IMR-90 (cell line): ENCODE measurements around the gene ULK2. TPM values are rescaled to one million over a fixed set of nuclear protein-coding genes. Genes with fewer than 3 reads are reported as not detected.

Experiments
- ATAC-seq: fragments of 200-7000 bp; cut with Tn5 transposase; 2 replicates; pipeline ENCODE4 v1.9.1; 2020; ENCODE audit warnings: low read depth, mild to moderate bottlenecking, moderate library complexity
- BruUV-seq: library from RNA; stranded (reverse); fragments of 400-500 nt; replicated peaks from 2 replicates; lab custom pipeline; 2021; lab: Mats Ljungman, UMichigan
- CTCF ChIA-PET: fragments of 300-600 bp; formaldehyde crosslinking; extraction: SDS; loops from one replicate; lab custom pipeline; 2021; ENCODE audit warnings: antibody characterized with exemption; lab: Yijun Ruan, JAX
- POLR2A ChIA-PET: fragments of 300-600 bp; sonication (Branson Sonifier 250); formaldehyde crosslinking; loops from one replicate; lab custom pipeline; 2022; ENCODE audit warnings: antibody characterized with exemption; ENCODE audit not compliant: unreplicated experiment; lab: Charles Lee
- DNase-seq: peaks from one replicate; pipeline ENCODE4 v3.0.0; 2013
- H2AFZ ChIP-seq: replicated peaks from 2 replicates; pipeline ENCODE3; 2013; ENCODE audit warnings: low read length, mild to moderate bottlenecking; ENCODE audit not compliant: poor library complexity
- H2AK5ac ChIP-seq: 2 replicates; pipeline ENCODE4 v1.6.1; 2013; ENCODE audit warnings: low read depth, low read length, inconsistent platforms
- H2AK9ac ChIP-seq: replicated peaks from 2 replicates; pipeline ENCODE3; 2013; ENCODE audit warnings: mild to moderate bottlenecking, low read depth, low read length, moderate library complexity; ENCODE audit not compliant: poor library complexity
- H2BK120ac ChIP-seq: 2 replicates; pipeline ENCODE4 v1.6.1; 2013; ENCODE audit warnings: low read depth, low read length, inconsistent platforms
- H2BK15ac ChIP-seq: 3 replicates; pipeline ENCODE4 v1.6.1; 2013; ENCODE audit warnings: low read depth, low read length, inconsistent platforms
- H2BK20ac ChIP-seq: 2 replicates; pipeline ENCODE4 v1.6.1; 2013; ENCODE audit warnings: low read depth, mild to moderate bottlenecking, inconsistent platforms, low read length, moderate library complexity
- H2BK5ac ChIP-seq: 2 replicates; pipeline ENCODE4 v1.6.1; 2013; ENCODE audit warnings: mild to moderate bottlenecking, low read depth, low read length, inconsistent platforms; ENCODE audit not compliant: poor library complexity, severe bottlenecking
- H3K14ac ChIP-seq: replicated peaks from 2 replicates; pipeline ENCODE4 v1.6.1; 2013; ENCODE audit warnings: low read depth, low read length, inconsistent platforms
- H3K18ac ChIP-seq: 2 replicates; pipeline ENCODE4 v1.6.1; 2013; ENCODE audit warnings: low read depth, low read length, control low read depth
- H3K23ac ChIP-seq: 2 replicates; pipeline ENCODE4 v1.6.1; 2013; ENCODE audit warnings: low read depth, low read length, inconsistent platforms
- H3K27ac ChIP-seq: 2 replicates; pipeline ENCODE4 v1.5.1; 2013; ENCODE audit warnings: mild to moderate bottlenecking, control low read depth, low read length; ENCODE audit not compliant: insufficient read depth
- H3K27me3 ChIP-seq: 2 replicates; pipeline ENCODE4 v1.6.1; 2013; ENCODE audit warnings: low read length; ENCODE audit not compliant: control insufficient read depth, insufficient read depth
- H3K36me3 ChIP-seq: 2 replicates; pipeline ENCODE4 v1.6.1; 2013; ENCODE audit warnings: low read length, mixed read lengths; ENCODE audit not compliant: control insufficient read depth, insufficient read depth
- H3K4ac ChIP-seq: 2 replicates; pipeline ENCODE4 v1.6.1; 2013; ENCODE audit warnings: low read depth, low read length, inconsistent platforms
- H3K4me1 ChIP-seq: 2 replicates; pipeline ENCODE4 v1.6.1; 2013; ENCODE audit warnings: low read length, mixed read lengths; ENCODE audit not compliant: control insufficient read depth, insufficient read depth
- H3K4me2 ChIP-seq: 2 replicates; pipeline ENCODE4 v1.6.1; 2013; ENCODE audit warnings: low read depth, mild to moderate bottlenecking, control low read depth, low read length, moderate library complexity
- H3K4me3 ChIP-seq: 2 replicates; pipeline ENCODE4 v1.5.1; 2013; ENCODE audit warnings: low read depth, mild to moderate bottlenecking, control low read depth, low read length, moderate library complexity; ENCODE audit not compliant: insufficient read depth
- H3K56ac ChIP-seq: 2 replicates; pipeline ENCODE4 v1.6.1; 2013; ENCODE audit warnings: low read length, inconsistent platforms; ENCODE audit not compliant: insufficient read depth; ENCODE audit errors: extremely low read depth
- H3K79me1 ChIP-seq, 2 experiments: 2 replicates each; pipeline ENCODE4 v1.6.1; 2013; ENCODE audit warnings: low read length in 2 of 2, inconsistent platforms in 1 of 2, low read depth in 1 of 2
- H3K9ac ChIP-seq: 2 replicates; pipeline ENCODE4 v1.6.1; 2013; ENCODE audit warnings: low read depth, low read length, control low read depth
- H3K9me1 ChIP-seq: 2 replicates; pipeline ENCODE4 v1.6.1; 2013; ENCODE audit warnings: low read length, inconsistent platforms; ENCODE audit not compliant: insufficient read depth
- H3K9me3 ChIP-seq: 2 replicates; pipeline ENCODE4 v1.6.1; 2013; ENCODE audit warnings: low read length; ENCODE audit not compliant: control insufficient read depth, insufficient read depth
- H4K20me1 ChIP-seq: 2 replicates; pipeline ENCODE4 v1.6.1; 2013; ENCODE audit warnings: low read length, inconsistent platforms; ENCODE audit not compliant: insufficient read depth
- H4K5ac ChIP-seq: 2 replicates; pipeline ENCODE4 v1.6.1; 2013; ENCODE audit warnings: mild to moderate bottlenecking, low read depth, low read length, control low read depth
- H4K8ac ChIP-seq, 2 experiments: 2 replicates each; pipeline ENCODE4 v1.6.1; 2013; ENCODE audit warnings: low read depth in 2 of 2, low read length in 2 of 2, control low read depth in 1 of 2, inconsistent platforms in 1 of 2
- H4K91ac ChIP-seq: 2 replicates; pipeline ENCODE4 v1.6.1; 2013; ENCODE audit warnings: low read depth, low read length, inconsistent platforms; ENCODE audit not compliant: insufficient read depth
- CHD1 ChIP-seq: IDR thresholded peaks from 2 replicates; pipeline ENCODE4 v1.6.1; 2012; ENCODE audit warnings: low read depth, low read length, improper control_type of control experiment
- CTCF ChIP-seq: conservative IDR thresholded peaks from 2 replicates; pipeline ENCODE4 v1.5.1; 2012; ENCODE audit warnings: mild to moderate bottlenecking, low read depth, low read length, improper control_type of control experiment
- MXI1 ChIP-seq: IDR thresholded peaks from 2 replicates; pipeline ENCODE4 v1.6.1; 2012; ENCODE audit warnings: low read depth, mild to moderate bottlenecking, low read length, moderate library complexity, borderline replicate concordance
- RAD21 ChIP-seq: IDR thresholded peaks from 2 replicates; pipeline ENCODE4 v1.6.1; 2012; ENCODE audit warnings: low read length, improper control_type of control experiment
- RCOR1 ChIP-seq: IDR thresholded peaks from 2 replicates; pipeline ENCODE4 v1.6.1; 2012; ENCODE audit warnings: mild to moderate bottlenecking, low read length, improper control_type of control experiment; ENCODE audit not compliant: insufficient replicate concordance
- RFX5 ChIP-seq: IDR thresholded peaks from 2 replicates; pipeline ENCODE4 v1.8.0; 2012; ENCODE audit warnings: low read depth, mild to moderate bottlenecking, low read length, moderate library complexity
- WGBS, 2 experiments: methylation state at CpG; one replicate each; pipeline versions ENCODE4 v1.1.5 to v1.1.7; 2013; ENCODE audit warnings: missing lambda C conversion rate in 2 of 2; ENCODE audit not compliant: insufficient read length in 1 of 2; ENCODE audit errors: extremely low coverage in 2 of 2; 5-methylcytosine and 5-hydroxymethylcytosine counted together
- dilution Hi-C: fragments of 300-500 bp; cut with HindIII; formaldehyde crosslinking; loops from one replicate; pipeline ENCODE4 v1.14.3; 2018; ENCODE audit warnings: low sequenced_read_pairs; ENCODE audit not compliant: unreplicated experiment
- in situ Hi-C: fragments of 300-500 bp; cut with MboI; formaldehyde crosslinking; loops from 3 replicates; pipeline ENCODE4 v1.14.3; 2019; ENCODE audit warnings: low sequenced_read_pairs, inconsistent platforms, mixed read lengths
- intact Hi-C: fragments of 100-400 bp; cut with micrococcal nuclease; formaldehyde crosslinking; loops from 2 replicates; pipeline ENCODE4 v1.10.0; 2022
- polyA plus RNA-seq, 3 experiments: library from polyadenylated mRNA; depleted of rRNA; stranded (reverse); fragments of >200 nt; gene quantifications; 2 replicates each; pipeline ENCODE4 v1.2.3, GENCODE V29; 2012; ENCODE audit warnings: low replicate concordance in 1 of 3
- total RNA-seq: library from RNA; depleted of rRNA; stranded (reverse); fragments of >200 nt; gene quantifications from 2 replicates; pipeline ENCODE4 v1.2.3, GENCODE V29; 2012

The ULK2 gene
- total and polyA plus RNA-seq, 2 of the 4 experiments (the other 2 are of a cell fraction): 8.9 to 10.8 TPM

DNA sequence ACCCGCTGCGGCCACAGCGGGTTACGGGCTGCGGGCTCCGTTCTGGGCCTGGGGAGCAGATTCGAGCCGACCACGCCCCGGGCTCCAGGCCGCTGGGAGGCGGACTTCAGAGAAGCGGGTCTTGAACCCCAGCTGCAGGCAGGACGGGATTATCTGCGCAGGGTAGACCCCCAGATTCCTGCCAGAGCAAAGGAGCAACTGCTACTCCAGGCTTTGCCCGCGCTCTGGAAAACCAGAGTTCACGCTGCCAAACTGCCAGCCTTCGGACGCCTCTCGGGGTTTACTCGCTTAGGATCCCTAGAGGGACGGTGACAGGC is 301 bp upstream of the ULK2 start:
- peak overlapping the region; percentile 73 for H3K4ac ChIP-seq
- H2BK5ac ChIP-seq: peak overlapping the region; percentile 42
- H3K36me3 ChIP-seq: no peaks in the 10 kb centered on the region
- H3K9ac ChIP-seq: peak overlapping the region; percentile 55; the same call in 1 of the 2 replicates
- no peak for ATAC-seq
- H3K23ac ChIP-seq: no peak overlapping the region
- no peaks in the 10 kb centered on the region for H4K20me1 ChIP-seq
- H3K4me3 ChIP-seq: peak overlapping the region; percentile 66
- peak overlapping the region; percentile 65 for H2BK120ac ChIP-seq
- peak overlapping the region; percentile 95 for H2AFZ ChIP-seq
- peak overlapping the region; percentile 40; the same call in 1 of the 2 replicates for H2BK20ac ChIP-seq
- DNase-seq: no peak
- H3K4me2 ChIP-seq: peak overlapping the region; percentile 68
- no peaks in the 10 kb centered on the region; the same call in 1 of the 2 replicates for H3K9me1 ChIP-seq
- H4K91ac ChIP-seq: peak overlapping the region; percentile 73
- BruUV-seq: no TSS peak
- no peaks in the 10 kb centered on the region for H3K27me3 ChIP-seq
- no peak overlapping the region; the same call in 2 of the 3 replicates for H2BK15ac ChIP-seq
- WGBS, 2 experiments: 11% methylated on average over 14 of the region's 23 CpGs; no CpG with 5 or more reads in 1 of the 2 experiments
- no peak overlapping the region; the same call in 1 of the 2 replicates for H3K14ac ChIP-seq
- H3K27ac ChIP-seq: peak overlapping the region; percentile 46; the same call in 1 of the 2 replicates
- peaks cover 6% of the 10 kb centered on the region in 2 experiments for H3K79me1 ChIP-seq
- H3K56ac ChIP-seq: no peak overlapping the region
- TF ChIP-seq RFX5: no peak
- TF ChIP-seq CTCF: no peak
- TF ChIP-seq MXI1: no peak
- no peak for TF ChIP-seq CHD1
- no peak for TF ChIP-seq RCOR1
- TF ChIP-seq RAD21: no peak
- in situ Hi-C loops (no loop called here), dilution Hi-C loops (no loop called here), intact Hi-C loops (loop anchor here (5.0 kb wide), 1 partner anchor 39 kb away; no protein-coding TSS in a partner anchor)
- H3K4me1 ChIP-seq: no peaks in the 10 kb centered on the region
- H3K18ac ChIP-seq: peak overlapping the region; percentile 58; the same call in 1 of the 2 replicates
- CTCF ChIA-PET: interaction anchor here (1.4 to 1.6 kb wide), 2 partner anchors 10 to 141 kb away, joined by 3 read pairs; no protein-coding TSS in a partner anchor
- H2AK9ac ChIP-seq: peak overlapping the region; percentile 21
- no peaks in the 10 kb centered on the region for H3K9me3 ChIP-seq
- no peak overlapping the region for H2AK5ac ChIP-seq
- POLR2A ChIA-PET: no interaction called here
- peak overlapping the region; percentile 61 to 87; a peak in 3 of 4 replicates for H4K8ac ChIP-seq
- peak overlapping the region; percentile 79 for H4K5ac ChIP-seq
